Endothelial cell of umbilical vein (primary cell): Measurements from ENCODE around the gene MARCHF11.

Experiments
- CTCF ChIP-seq, 2 donors: IDR thresholded peaks; 1 replicate in 1 of 2; 2 replicates in 1 of 2; pipeline ENCODE4 v1.5.1; 2011; ENCODE audit warnings: low read length in 2 of 2, mild to moderate bottlenecking in 2 of 2, moderate library complexity in 2 of 2, control low read depth in 1 of 2, inconsistent platforms in 1 of 2, low read depth in 1 of 2; ENCODE audit not compliant: insufficient read depth in 1 of 2; ENCODE audit errors: extremely low read depth in 1 of 2
- EZH2 ChIP-seq: IDR thresholded peaks from 2 replicates; pipeline ENCODE4 v1.6.1; 2012; ENCODE audit warnings: borderline replicate concordance, low read depth, mild to moderate bottlenecking, moderate library complexity, low read length, inconsistent platforms; ENCODE audit not compliant: severe bottlenecking
- FOS ChIP-seq: IDR thresholded peaks from 2 replicates; pipeline ENCODE4 v1.6.1; 2011; ENCODE audit warnings: mild to moderate bottlenecking, low read length, moderate library complexity, borderline replicate concordance; ENCODE audit not compliant: insufficient read depth
- JUN ChIP-seq: IDR thresholded peaks from 2 replicates; pipeline ENCODE4 v1.6.1; 2011; ENCODE audit warnings: borderline replicate concordance, low read depth; ENCODE audit not compliant: insufficient read length, insufficient read depth
- POLR2A ChIP-seq: IDR thresholded peaks from 2 replicates; pipeline ENCODE4 v1.6.1; 2012; ENCODE audit warnings: low read depth, mild to moderate bottlenecking, control low read depth, low read length
- POLR2AphosphoS5 ChIP-seq: IDR thresholded peaks from 2 replicates; pipeline ENCODE4 v1.6.1; 2012; ENCODE audit warnings: low read depth, mild to moderate bottlenecking, control low read depth, low read length, moderate library complexity; ENCODE audit not compliant: insufficient read depth
- TF ChIP-seq, protein P1 (sequence below): IDR thresholded peaks from 2 replicates; pipeline ENCODE4 v1.6.1; 2011; ENCODE audit not compliant: insufficient read depth, insufficient read length

- TF ChIP-seq, protein P1, sequence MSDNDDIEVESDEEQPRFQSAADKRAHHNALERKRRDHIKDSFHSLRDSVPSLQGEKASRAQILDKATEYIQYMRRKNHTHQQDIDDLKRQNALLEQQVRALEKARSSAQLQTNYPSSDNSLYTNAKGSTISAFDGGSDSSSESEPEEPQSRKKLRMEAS, result no peak
- TF ChIP-seq EZH2 (no peak), CTCF (IDR thresholded peaks at IDR 0.05; ENCODE audit: extremely low read depth in 1 of 2, insufficient read depth in 1 of 2, low read depth in 1 of 2, low read length in 2 of 2) (no peak), POLR2A (no peak), JUN (no peak), POLR2AphosphoS5 (no peak), FOS (no peak)
Observed at GRCh38 chr5:16028708-16029107, 150.9 kb downstream of the MARCHF11 start.
